IMR-90 (cell line): ENCODE data around the gene CYTH4.

ENCODE experiments used
- BHLHE40 ChIP-seq: fragments of 150-350 bp; IDR thresholded peaks from 2 replicates; pipeline ENCODE4 v1.6.1; 2016; ENCODE audit warnings: mild to moderate bottlenecking, low read depth, low read length
- POLR2A ChIP-seq: IDR thresholded peaks from 2 replicates; pipeline ENCODE4 v1.6.1; 2012; ENCODE audit warnings: mild to moderate bottlenecking, low read depth, low read length
- RCOR1 ChIP-seq: IDR thresholded peaks from 2 replicates; pipeline ENCODE4 v1.6.1; 2012; ENCODE audit warnings: mild to moderate bottlenecking, low read length, improper control_type of control experiment; ENCODE audit not compliant: insufficient replicate concordance
- TF ChIP-seq, protein P1 (sequence below): conservative IDR thresholded peaks from 2 replicates; pipeline ENCODE4 v1.5.1; 2012; ENCODE audit warnings: mild to moderate bottlenecking, low read depth, low read length, improper control_type of control experiment
- TF ChIP-seq, protein P2 (sequence below): fragments of 150-350 bp; IDR thresholded peaks from 2 replicates; pipeline ENCODE4 v1.6.1; 2017; ENCODE audit warnings: mild to moderate bottlenecking, antibody characterized with exemption, low read length, low read depth
- TF ChIP-seq, protein P3 (sequence below): fragments of 150-350 bp; IDR thresholded peaks from 2 replicates; pipeline ENCODE4 v1.6.1; 2016; ENCODE audit warnings: low read depth, mild to moderate bottlenecking, low read length, moderate library complexity, borderline replicate concordance

DNA sequence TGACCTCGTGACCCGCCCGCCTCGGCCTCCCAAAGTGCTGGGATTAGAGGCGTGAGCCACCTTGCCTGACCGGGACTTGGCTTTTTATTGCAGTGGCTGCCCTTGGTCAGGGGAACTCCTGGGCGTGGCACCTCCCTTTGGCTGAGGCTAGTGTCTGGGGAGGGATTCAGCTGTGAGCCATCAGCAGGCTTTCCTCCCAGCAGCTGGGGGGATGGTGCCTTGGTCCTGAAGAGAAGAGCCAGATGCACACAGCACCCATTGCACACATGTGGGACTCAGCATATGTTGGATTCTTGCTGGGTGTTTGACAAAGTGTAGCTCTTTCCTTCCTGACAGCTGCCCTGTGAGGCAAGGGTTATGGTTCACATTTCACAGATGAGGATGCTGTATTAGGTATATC, 8.4 kb downstream of the CYTH4 start:
- no peak for TF ChIP-seq POLR2A
- TF ChIP-seq, protein P1, sequence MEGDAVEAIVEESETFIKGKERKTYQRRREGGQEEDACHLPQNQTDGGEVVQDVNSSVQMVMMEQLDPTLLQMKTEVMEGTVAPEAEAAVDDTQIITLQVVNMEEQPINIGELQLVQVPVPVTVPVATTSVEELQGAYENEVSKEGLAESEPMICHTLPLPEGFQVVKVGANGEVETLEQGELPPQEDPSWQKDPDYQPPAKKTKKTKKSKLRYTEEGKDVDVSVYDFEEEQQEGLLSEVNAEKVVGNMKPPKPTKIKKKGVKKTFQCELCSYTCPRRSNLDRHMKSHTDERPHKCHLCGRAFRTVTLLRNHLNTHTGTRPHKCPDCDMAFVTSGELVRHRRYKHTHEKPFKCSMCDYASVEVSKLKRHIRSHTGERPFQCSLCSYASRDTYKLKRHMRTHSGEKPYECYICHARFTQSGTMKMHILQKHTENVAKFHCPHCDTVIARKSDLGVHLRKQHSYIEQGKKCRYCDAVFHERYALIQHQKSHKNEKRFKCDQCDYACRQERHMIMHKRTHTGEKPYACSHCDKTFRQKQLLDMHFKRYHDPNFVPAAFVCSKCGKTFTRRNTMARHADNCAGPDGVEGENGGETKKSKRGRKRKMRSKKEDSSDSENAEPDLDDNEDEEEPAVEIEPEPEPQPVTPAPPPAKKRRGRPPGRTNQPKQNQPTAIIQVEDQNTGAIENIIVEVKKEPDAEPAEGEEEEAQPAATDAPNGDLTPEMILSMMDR = no peak
- TF ChIP-seq RCOR1 = no peak
- TF ChIP-seq, protein P2, sequence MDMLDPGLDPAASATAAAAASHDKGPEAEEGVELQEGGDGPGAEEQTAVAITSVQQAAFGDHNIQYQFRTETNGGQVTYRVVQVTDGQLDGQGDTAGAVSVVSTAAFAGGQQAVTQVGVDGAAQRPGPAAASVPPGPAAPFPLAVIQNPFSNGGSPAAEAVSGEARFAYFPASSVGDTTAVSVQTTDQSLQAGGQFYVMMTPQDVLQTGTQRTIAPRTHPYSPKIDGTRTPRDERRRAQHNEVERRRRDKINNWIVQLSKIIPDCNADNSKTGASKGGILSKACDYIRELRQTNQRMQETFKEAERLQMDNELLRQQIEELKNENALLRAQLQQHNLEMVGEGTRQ = no peak
- TF ChIP-seq BHLHE40 = no peak
- TF ChIP-seq, protein P3, sequence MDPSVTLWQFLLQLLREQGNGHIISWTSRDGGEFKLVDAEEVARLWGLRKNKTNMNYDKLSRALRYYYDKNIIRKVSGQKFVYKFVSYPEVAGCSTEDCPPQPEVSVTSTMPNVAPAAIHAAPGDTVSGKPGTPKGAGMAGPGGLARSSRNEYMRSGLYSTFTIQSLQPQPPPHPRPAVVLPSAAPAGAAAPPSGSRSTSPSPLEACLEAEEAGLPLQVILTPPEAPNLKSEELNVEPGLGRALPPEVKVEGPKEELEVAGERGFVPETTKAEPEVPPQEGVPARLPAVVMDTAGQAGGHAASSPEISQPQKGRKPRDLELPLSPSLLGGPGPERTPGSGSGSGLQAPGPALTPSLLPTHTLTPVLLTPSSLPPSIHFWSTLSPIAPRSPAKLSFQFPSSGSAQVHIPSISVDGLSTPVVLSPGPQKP = no peak
